GM21515 (cell line): ENCODE data around the gene RASGEF1C.

Experiments
- ATAC-seq: cut with Tn5 transposase; IDR thresholded peaks from one replicate; pipeline ENCODE4 v1.9.1; 2021; ENCODE audit not compliant: unreplicated experiment

RASGEF1C gene

GRCh38 chr5:180180421-180180820 is 28.6 kb downstream of the RASGEF1C start:
- ATAC-seq, result no peak

GRCh38 chr5:180179442-180180420 is 29.3 kb downstream of the RASGEF1C start:
- ATAC-seq, result no peak

- ATAC-seq, result no peak
These were observed 30.2 kb downstream of the RASGEF1C start for GRCh38 chr5:180178531-180179441.

- no peak for ATAC-seq
These were observed 32.8 kb downstream of the RASGEF1C start for GRCh38 chr5:180176191-180176590.

- no peak for ATAC-seq
These were observed 34.0 kb downstream of the RASGEF1C start for GRCh38 chr5:180175015-180175431.

GRCh38 chr5:180174587-180174972 is 34.4 kb downstream of the RASGEF1C start:
- no peak for ATAC-seq

- ATAC-seq, result no peak
These were observed 35.0 kb downstream of the RASGEF1C start for GRCh38 chr5:180173875-180174586.

- no peak for ATAC-seq
These were observed 35.8 kb downstream of the RASGEF1C start for GRCh38 chr5:180173198-180173544.

GRCh38 chr5:180172447-180173197 is 36.4 kb downstream of the RASGEF1C start:
- ATAC-seq, result no peak

- no peak for ATAC-seq
These were observed 37.4 kb downstream of the RASGEF1C start for GRCh38 chr5:180171568-180172094.

- no peak for ATAC-seq
These were observed 38.0 kb downstream of the RASGEF1C start for GRCh38 chr5:180170810-180171567.

GRCh38 chr5:180170106-180170809 is 38.8 kb downstream of the RASGEF1C start:
- no peak for ATAC-seq

GRCh38 chr5:180169248-180170105 is 39.5 kb downstream of the RASGEF1C start:
- ATAC-seq, result no peak

GRCh38 chr5:180168758-180169157 is 40.3 kb downstream of the RASGEF1C start:
- ATAC-seq, result no peak

GRCh38 chr5:180166176-180166575 is 42.8 kb downstream of the RASGEF1C start:
- no peak for ATAC-seq

- ATAC-seq, result no peak
These were observed 46.7 kb downstream of the RASGEF1C start for GRCh38 chr5:180162304-180162661.

GRCh38 chr5:180161420-180162303 is 47.3 kb downstream of the RASGEF1C start:
- no peak for ATAC-seq
